Astrocyte of the cerebellum (primary cell): Measurements from ENCODE around the gene PCCA.

ENCODE experiments used
- DNase-seq: peaks from one replicate; pipeline ENCODE4 v3.0.0-alpha.2; 2011; ENCODE audit warnings: low read depth
- H3K4me3 ChIP-seq: 2 replicates; pipeline ENCODE4 v1.5.1; 2011; ENCODE audit warnings: mild to moderate bottlenecking, low read depth, low read length, moderate library complexity
- in situ Hi-C: cut with HindIII; loops from 2 replicates; pipeline ENCODE4 v1.10.0; 2017; ENCODE audit warnings: low sequenced_read_pairs
- TF ChIP-seq, protein P1 (sequence below): IDR thresholded peaks from 2 replicates; pipeline ENCODE4 v1.5.1; 2012; ENCODE audit warnings: low read length, low read depth, moderate library complexity, mild to moderate bottlenecking; ENCODE audit errors: missing control alignments

Gene PCCA

DNA sequence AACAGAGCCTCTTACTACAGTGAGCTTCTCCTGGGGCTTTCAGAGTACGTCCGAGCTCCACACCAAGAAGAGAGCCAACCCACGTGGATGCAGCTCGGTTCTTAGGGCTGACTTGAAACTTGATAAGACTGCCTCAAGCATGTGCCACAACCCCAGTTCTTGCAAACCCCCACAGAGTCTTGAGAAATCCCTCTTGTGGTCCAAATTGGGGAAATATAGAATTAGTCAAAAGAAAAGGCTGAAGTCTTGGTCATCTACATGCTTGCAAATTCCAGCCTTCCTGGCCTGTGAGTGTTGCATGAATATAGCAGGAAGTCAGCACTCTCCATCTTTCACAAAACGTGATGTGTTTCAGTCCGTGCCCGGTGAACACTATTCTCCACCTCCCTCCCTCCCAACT, 404.5 kb downstream of the PCCA start:
- in situ Hi-C loops, result no loop called here
- no peak overlapping the region for H3K4me3 ChIP-seq
- TF ChIP-seq, protein P1, sequence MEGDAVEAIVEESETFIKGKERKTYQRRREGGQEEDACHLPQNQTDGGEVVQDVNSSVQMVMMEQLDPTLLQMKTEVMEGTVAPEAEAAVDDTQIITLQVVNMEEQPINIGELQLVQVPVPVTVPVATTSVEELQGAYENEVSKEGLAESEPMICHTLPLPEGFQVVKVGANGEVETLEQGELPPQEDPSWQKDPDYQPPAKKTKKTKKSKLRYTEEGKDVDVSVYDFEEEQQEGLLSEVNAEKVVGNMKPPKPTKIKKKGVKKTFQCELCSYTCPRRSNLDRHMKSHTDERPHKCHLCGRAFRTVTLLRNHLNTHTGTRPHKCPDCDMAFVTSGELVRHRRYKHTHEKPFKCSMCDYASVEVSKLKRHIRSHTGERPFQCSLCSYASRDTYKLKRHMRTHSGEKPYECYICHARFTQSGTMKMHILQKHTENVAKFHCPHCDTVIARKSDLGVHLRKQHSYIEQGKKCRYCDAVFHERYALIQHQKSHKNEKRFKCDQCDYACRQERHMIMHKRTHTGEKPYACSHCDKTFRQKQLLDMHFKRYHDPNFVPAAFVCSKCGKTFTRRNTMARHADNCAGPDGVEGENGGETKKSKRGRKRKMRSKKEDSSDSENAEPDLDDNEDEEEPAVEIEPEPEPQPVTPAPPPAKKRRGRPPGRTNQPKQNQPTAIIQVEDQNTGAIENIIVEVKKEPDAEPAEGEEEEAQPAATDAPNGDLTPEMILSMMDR, result no peak
- DNase-seq, result no peak

DNA sequence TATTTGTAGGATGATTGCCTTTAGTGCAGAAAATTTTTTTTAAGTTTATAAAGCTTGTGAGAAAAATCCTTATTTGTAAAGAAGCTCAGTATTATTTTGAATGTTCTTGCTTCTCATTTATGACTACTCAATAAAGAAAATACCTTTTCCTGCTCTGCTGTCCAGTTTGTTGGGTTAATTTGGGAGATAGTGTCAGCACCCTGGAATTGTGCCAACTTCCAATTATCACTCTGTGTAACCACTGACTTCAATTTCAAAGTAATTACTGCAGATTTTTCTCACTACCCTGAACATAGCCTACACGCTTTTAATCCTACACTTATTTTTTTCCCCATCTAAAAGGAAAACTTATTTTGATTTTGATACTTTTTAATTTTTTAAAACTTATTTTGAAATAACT, 406.6 kb downstream of the PCCA start:
- TF ChIP-seq, protein P1, result no peak
- no peak overlapping the region for H3K4me3 ChIP-seq
- no peak for DNase-seq
- in situ Hi-C loops, result no loop called here

DNA sequence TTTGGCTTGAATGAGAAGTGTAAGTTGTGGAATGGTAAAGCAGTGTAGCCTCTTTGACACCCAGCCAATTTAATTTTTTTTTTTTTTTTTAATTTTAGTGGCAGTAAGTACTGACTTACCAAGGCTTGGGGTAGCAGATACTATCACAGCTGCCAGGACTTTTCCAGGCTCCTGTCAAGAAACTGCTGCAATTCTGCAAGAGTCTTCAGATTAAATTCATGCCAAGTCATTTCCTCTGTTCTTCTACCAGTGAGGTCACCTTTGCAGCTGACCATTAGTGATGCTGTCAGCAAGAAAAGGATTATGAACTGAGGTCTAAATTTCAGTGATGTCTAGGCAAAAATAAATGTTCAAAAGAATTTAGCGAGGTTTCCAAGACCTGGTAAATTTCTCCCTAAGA, 408.5 kb downstream of the PCCA start:
- in situ Hi-C loops, result no loop called here
- peak; percentile 39 for DNase-seq

DNA sequence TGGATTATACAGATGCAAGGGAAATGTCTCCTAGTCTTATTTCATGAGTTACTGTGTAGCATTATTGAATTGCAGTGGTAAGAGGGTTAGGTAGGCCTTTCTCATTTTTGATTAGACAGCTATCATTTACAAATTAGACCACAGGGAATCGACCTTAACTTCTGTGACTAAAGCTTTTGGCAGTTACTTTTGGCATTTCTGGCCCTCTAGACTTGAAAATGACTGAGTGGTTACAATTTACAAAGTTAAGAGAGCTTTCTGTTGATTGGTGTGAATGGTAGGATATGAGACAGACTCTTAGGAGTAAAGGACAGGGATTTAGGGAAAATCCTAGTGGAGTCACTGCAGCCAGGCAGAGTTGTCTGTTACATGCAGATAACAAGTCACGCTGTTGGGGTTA, 413.6 kb downstream of the PCCA start:
- DNase-seq, result no peak
- in situ Hi-C loops, result no loop called here
- H3K4me3 ChIP-seq, result no peak overlapping the region
- TF ChIP-seq, protein P1, result no peak

More for the DNA sequence above, 408.5 kb downstream of the PCCA start:
- TF ChIP-seq, protein P1, result no peak
- H3K4me3 ChIP-seq, result no peak overlapping the region

DNA sequence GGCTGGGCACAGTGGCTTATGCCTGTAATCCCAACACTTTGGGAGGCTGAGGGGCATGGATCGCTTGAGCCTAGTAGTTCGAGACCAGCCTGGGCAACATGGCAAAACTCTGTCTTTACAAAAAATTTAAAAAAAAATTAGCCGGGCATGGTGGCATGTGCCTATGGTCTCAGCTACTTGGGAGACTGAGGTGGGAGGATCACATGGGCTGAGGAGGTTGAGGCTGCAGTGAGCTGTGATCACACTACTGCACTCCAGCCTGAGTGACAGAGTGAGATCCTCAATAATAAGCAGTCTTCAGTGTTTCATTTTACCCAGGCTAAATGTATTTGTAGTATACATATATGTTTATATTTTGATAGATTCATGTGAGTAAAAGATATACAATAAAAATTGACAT, 414.7 kb downstream of the PCCA start:
- TF ChIP-seq, protein P1, result no peak
- DNase-seq, result no peak
- H3K4me3 ChIP-seq, result no peak overlapping the region
- in situ Hi-C loops, result no loop called here

DNA sequence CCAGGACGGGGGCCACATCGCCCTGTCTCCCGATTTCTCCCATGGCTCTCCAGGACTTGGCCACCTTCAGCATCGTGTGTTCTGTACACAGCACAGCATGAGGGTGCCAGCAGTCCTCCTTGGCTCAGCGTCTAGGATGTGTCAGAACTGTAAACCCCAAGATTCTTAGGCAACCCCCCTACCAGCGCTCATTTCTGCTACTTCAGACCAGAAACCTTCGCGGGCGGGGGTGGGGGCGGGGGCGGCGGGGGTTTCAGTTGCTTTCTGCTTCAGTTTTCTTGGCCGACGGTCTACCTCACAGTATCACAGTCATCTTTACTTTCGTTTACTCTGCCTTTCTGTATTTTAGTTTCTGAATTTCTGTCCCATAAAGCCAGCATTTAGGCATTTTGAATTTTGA, 417.3 kb downstream of the PCCA start:
- in situ Hi-C loops, result no loop called here
- TF ChIP-seq, protein P1, result no peak
- no peak for DNase-seq
- H3K4me3 ChIP-seq, result no peak overlapping the region
